IPS DF 4.7 (cell line): ENCODE measurements around the gene ZSCAN5C.
"Not testable (repeated sequence)": the region's sequence is repeated elsewhere in the genome, so short reads cannot be mapped to it uniquely, and the experiment has no call there.

Source experiments
- DNase-seq: peaks from one replicate; pipeline ENCODE4 v3.0.0-alpha.2; 2013; ENCODE audit warnings: low spot score; ENCODE audit errors: extremely low read depth

The ZSCAN5C gene, protein sequence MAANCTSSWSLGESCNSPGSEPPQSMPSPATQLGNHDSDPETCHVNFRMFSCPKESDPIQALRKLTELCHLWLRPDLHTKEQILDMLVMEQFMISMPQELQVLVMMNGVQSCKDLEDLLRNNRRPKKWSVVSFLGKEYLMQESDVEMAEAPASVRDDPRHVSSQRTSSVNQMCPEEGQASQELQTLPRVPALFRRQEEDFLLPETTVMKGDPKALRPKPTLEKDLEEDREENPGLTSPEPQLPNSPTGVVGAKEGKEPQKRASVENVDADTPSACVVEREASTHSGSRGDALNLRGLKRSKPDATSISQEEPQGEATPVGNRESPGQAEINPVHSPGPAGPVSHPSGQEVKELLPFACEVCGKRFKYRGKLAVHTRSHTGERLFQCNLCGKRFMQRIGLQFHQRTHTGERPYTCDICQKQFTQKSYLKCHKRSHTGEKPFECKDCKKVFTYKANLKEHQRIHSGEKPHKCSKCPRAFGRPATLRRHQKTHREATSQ

DNA sequence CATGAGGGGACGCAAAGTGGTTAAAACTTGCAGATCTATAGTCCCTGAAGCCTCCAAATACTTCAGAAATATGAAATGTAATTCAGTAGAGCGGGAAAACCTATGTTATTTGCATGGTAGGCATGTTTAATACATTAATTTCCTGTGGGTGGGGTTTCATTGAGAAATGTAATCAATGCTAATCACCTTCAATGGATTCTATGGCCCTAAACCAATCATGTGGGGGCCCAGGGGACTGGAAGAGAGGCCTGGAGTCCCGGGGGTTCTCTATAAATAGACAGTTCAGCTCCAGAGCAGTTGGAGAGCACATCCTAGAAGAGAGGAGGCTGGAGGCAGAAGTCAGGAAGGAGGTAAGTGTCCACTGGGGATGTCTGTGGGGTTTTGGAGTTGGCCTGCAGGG, at the start of gene ZSCAN5C:
ZSCAN5C (plus strand) TSS at position 301 of the 400 bp plus-strand sequence. CDS start 3,641 bp downstream, outside the sequence.
- DNase-seq: no peak

DNA sequence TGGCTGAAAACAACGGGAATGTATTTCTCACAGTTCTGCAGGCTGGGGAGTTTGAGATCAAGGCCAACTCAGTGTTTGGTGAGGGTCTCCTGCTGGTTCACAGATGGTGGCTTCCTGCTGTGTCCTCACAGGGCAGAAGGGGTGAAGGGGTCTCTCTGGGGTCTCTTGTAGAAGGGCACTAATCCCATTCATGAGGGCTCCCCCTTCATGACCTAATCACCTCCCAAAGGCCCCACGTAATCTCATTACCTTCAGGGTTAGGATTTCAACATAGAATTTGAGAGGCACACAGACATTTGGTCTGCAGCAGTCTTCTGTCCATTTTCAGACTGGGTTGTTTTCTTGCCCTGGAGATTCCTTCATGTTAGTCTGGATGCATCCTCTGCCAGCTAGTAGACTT, 49.4 kb upstream of the ZSCAN5C start:
- no peak for DNase-seq

GRCh38 chr19:56153507-56153906, 48.6 kb upstream of the ZSCAN5C start:
- no peak for DNase-seq

- DNase-seq: no peak
Observed at GRCh38 chr19:56155124-56155687, 46.9 kb upstream of the ZSCAN5C start.

- DNase-seq: no peak
Observed at GRCh38 chr19:56156768-56157167, 45.3 kb upstream of the ZSCAN5C start.

DNA sequence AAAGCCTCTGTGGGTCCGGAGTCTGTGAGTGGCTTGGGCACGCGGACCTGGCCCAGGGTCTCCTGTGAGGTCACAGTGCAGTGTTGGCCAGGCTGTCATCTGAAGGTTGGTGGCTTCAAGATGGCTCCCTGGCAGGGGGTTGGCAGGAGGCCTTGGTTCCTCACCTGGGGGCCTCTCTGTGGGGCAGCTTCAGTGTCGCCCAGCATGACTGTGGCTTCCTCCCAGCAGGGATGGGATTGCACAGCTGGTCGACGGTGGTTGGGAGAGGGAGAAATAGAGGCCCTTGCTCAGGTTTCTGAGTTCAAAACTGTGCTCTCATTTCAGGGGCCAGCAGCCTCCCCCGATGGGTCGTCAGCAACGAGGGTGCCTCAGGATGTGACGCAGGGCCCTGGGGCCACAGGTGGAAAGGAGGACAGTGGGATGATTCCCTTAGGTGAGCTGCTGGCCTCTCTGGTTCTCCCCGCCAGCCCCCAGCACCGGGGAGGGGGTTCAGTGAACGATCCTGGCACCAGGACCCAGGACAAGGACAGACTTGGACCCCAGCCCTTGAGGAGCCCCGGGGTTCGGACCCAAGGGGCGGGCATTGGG, 43.8 kb upstream of the ZSCAN5C start:
- no peak for DNase-seq

DNA sequence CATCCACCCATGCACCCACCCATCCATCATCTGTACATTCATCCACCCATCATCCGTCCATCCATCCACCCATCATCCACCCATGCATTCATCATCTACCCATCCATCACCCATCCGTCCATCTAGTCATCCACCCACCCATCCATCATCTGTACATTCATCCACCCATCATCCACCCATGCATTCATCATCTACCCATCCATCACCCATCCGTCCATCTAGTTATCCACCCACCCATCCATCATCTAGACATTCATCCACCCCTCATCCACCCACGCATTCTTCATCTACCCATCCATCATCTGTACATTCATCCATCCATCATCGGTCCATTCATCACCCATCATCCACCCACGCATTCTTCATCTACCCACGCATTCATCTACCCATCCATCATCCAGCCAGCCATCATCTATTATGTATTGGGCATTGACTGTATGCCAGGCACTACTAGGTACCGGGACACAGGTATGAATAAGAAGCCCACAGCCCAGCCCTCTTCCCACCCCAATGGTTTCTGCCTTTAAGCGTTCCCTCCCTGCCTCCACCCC, 43.0 kb upstream of the ZSCAN5C start:
- no peak for DNase-seq

DNA sequence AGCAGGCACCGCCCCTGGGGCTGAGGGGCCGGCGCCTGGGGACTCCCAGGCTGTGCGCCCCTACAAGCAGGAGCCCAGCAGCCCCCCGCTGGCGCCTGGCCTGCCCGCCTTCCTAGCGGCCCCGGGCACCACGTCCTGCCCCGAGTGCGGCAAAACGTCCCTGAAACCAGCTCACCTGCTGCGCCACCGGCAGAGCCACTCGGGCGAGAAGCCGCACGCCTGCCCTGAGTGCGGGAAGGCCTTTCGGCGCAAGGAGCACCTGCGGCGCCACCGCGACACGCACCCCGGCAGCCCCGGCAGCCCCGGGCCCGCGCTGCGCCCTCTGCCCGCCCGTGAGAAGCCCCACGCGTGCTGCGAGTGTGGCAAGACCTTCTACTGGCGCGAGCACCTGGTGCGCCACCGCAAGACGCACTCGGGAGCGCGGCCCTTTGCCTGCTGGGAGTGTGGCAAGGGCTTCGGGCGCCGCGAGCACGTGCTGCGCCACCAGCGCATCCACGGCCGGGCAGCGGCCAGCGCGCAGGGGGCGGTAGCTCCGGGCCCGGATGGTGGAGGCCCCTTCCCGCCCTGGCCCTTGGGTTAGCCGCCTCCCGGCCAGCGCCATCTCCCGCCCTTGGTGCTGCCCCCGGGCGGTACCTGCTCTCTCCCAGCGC, 42.3 kb upstream of the ZSCAN5C start:
- no peak for DNase-seq

DNA sequence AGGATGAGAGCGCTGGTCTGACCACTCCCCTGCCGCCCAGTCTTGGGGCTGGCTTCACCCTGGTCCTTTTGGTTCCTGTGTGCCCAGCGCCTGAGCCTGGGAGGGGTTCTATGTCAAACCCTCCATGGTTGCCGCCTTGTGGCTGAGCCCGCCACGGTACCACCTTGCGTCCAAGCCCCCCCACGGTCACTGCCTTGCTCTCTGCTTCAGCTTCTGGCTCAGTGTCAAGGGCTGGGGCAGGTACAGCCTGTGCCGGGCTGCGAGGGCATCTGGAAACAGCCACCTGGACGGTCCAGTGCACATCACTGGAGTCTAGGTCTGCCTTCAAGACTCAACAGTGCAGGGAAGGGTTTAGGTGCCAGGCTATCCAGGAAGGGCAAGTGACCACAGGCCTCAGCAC, 40.5 kb upstream of the ZSCAN5C start:
- no peak for DNase-seq

GRCh38 chr19:56162258-56162657, 39.8 kb upstream of the ZSCAN5C start:
- no peak for DNase-seq

DNA sequence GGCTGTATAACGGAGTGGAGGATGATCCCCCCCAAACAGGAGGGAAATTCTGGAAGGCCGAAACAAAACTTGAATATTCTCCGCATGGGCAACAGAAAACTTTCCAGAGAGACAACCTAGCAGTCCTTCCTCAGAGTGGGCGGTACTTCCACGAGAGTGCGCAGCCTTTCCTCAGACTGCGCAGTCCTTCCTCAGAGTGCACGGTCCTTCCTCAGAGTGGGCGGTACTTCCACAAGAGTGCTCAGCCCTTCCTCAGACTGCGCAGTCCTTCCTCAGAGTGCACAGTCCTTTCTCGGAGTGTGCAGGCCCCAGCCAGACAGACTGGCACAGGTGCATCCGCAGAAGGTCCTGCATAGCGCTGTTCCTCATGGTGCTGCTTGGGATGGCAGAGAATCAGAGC, 39.0 kb upstream of the ZSCAN5C start:
- DNase-seq: no peak

- DNase-seq: no peak
Observed at GRCh38 chr19:56167064-56167578, 35.0 kb upstream of the ZSCAN5C start.

GRCh38 chr19:56170261-56170660, 31.8 kb upstream of the ZSCAN5C start:
- DNase-seq: no peak

DNA sequence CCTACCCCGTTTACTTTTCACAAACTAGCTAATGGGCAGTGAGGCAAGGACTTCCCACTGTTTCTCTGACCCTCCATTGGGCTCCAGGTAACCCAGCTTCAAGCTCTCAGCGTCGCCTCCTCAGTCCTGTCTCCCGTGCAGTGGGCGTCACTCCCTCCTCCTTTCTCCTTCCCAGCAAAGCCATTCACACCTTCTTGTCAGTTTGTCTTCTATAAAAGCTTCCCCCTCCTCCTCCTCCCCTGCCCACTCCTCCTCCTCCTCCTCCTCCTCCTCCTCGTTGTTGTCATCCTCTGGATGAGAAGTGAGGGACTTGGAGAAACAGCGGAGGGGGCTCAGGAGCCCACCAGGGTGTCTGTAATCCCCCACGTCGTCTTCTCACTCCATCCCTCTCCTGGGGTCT, 28.0 kb upstream of the ZSCAN5C start:
- no peak for DNase-seq

DNA sequence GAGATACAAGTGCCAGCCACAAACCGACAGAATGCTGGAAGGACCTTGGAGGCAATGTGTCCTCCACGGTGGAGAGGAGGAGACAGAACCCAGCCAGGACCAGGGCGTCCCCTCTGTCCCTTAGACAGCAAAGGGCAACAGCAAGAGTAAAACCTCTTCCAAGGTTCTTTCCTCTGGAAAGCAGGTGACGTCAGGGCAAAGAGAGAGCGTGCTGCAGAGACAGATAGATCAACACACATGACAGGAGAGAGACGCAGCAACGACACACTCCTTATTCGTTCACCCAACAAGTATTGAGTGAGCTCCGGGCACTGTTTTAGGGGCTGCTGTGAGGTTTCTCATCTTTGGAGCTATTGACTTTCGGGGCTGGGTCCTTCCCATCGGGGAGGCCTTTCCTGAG, 27.5 kb upstream of the ZSCAN5C start:
- no peak for DNase-seq

DNA sequence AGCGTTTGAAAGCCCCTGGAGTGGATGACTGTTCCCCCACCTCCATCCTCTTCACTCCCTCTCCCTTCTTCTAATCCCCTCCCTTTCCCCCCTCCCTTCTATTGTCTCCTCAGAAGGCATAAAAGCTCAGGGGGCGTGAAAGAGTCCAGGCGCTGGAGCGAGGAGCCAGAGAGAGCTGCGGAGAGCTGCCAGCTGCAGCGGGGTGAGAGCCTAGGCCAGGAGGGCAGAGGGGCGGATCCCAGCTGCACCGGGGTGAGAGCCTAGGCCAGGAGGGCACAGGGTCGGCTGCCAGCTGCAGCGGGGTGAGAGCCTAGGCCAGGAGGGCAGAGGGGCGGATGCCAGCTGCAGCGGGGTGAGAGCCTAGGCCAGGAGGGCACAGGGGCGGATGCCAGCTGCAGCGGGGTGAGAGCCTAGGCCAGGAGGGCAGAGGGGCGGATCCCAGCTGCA, 26.2 kb upstream of the ZSCAN5C start, which contains the start of gene GALP:
GALP (plus strand) TSS at position 148 of the 447 bp plus-strand sequence. CDS start 1,101 bp downstream, outside the sequence.
- not testable (repeated sequence) for DNase-seq

- not testable (repeated sequence) for DNase-seq
Observed at GRCh38 chr19:56176310-56176709, 25.8 kb upstream of the ZSCAN5C start.

DNA sequence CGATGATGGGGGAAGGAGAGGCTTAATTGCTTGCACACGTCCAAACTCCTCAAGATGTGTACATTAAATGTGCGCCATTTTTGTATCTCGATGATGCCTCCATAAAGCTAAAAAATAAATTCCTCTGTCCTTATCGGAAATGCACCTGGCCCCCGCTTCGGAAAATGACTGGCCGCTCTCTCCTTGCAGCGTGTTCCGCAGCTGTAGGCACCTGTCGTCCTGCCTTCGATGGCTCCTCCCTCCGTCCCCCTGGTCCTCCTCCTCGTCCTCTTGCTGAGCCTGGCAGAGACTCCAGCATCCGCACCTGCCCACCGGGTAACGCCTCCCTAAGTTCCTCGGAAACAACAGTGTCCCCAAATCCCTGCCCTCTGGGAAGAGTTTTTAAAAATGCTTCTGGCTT, 25.2 kb upstream of the ZSCAN5C start:
- no peak for DNase-seq

- DNase-seq: no peak
Observed at GRCh38 chr19:56177564-56178243, 24.4 kb upstream of the ZSCAN5C start.

- no peak for DNase-seq
Observed at GRCh38 chr19:56189785-56190184, 12.3 kb upstream of the ZSCAN5C start.

DNA sequence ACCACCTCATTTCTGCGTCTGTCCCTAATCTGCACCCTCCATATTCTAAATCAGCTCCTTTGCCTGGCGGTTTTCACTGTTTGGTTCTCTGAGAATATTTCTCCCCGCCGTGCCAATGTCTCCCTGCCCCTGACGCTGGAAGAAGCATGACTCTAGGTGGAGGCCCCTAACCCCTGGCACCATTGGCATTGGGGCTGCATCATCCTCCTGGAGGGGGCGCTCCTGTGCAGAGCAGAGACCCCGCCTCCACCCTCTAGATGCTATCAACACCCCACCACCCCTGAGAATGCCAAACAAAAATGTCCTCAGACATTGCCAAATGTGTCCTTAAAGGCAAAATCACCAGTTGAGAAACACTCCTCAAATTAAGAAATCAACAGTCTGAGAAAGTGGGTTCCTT, 11.0 kb upstream of the ZSCAN5C start:
- no peak for DNase-seq
